OCI-LY1 (cell line): ENCODE data around the gene SCAF11.

Source experiments
- EZH2 ChIP-seq: fragments of 200-600 bp; sonication (generic), shearing (Covaris generic); IDR thresholded peaks from 2 replicates; pipeline ENCODE4 v1.8.0; 2017; ENCODE audit warnings: borderline replicate concordance, mixed run types, mild to moderate bottlenecking, antibody characterized with exemption, low read length, moderate library complexity, mixed read lengths
- TF ChIP-seq, protein P1 (sequence below): fragments of 200-600 bp; sonication (generic), shearing (Covaris generic); IDR thresholded peaks from 2 replicates; pipeline ENCODE4 v1.5.1; 2017; ENCODE audit warnings: mild to moderate bottlenecking, antibody characterized with exemption, low read length, moderate library complexity, mixed read lengths

GRCh38 chr12:45913631-45914030 lies 76.7 kb downstream of the SCAF11 start:
- TF ChIP-seq, protein P1, sequence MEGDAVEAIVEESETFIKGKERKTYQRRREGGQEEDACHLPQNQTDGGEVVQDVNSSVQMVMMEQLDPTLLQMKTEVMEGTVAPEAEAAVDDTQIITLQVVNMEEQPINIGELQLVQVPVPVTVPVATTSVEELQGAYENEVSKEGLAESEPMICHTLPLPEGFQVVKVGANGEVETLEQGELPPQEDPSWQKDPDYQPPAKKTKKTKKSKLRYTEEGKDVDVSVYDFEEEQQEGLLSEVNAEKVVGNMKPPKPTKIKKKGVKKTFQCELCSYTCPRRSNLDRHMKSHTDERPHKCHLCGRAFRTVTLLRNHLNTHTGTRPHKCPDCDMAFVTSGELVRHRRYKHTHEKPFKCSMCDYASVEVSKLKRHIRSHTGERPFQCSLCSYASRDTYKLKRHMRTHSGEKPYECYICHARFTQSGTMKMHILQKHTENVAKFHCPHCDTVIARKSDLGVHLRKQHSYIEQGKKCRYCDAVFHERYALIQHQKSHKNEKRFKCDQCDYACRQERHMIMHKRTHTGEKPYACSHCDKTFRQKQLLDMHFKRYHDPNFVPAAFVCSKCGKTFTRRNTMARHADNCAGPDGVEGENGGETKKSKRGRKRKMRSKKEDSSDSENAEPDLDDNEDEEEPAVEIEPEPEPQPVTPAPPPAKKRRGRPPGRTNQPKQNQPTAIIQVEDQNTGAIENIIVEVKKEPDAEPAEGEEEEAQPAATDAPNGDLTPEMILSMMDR: no peak
- no peak for TF ChIP-seq EZH2
